Smooth muscle cell (in vitro differentiated cells): ENCODE results near the gene PCDH8. TPM values are rescaled to one million over a fixed set of nuclear protein-coding genes. Genes with fewer than 3 reads are reported as not detected.

Experiments
- DNase-seq: peaks from one replicate; lab custom pipeline; 2025; ENCODE audit not compliant: unreplicated experiment; lab: John Stamatoyannopoulos, UW
- H2AFZ ChIP-seq: fragments of 200-600 bp; sonication (generic); 2 replicates; pipeline ENCODE4 v1.6.0; 2016; ENCODE audit warnings: antibody characterized with exemption, low read depth, mild to moderate bottlenecking
- H3F3A ChIP-seq: fragments of 200-600 bp; sonication (generic); 2 replicates; pipeline ENCODE4 v1.6.0; 2017; ENCODE audit warnings: antibody characterized with exemption, low read depth
- H3K27ac ChIP-seq: fragments of 200-600 bp; sonication (generic); 2 replicates; pipeline ENCODE4 v1.5.1; 2016; ENCODE audit warnings: low read depth, mild to moderate bottlenecking
- H3K27me3 ChIP-seq: fragments of 200-600 bp; sonication (generic); 2 replicates; pipeline ENCODE4 v1.6.1; 2016; ENCODE audit warnings: low read depth, mild to moderate bottlenecking
- H3K36me3 ChIP-seq: fragments of 200-600 bp; sonication (generic); 2 replicates; pipeline ENCODE4 v1.5.1; 2016; ENCODE audit warnings: low read depth
- H3K4me1 ChIP-seq: fragments of 200-600 bp; sonication (generic); 2 replicates; pipeline ENCODE4 v1.5.1; 2016; ENCODE audit warnings: low read depth
- H3K4me2 ChIP-seq: fragments of 200-600 bp; sonication (generic); 2 replicates; pipeline ENCODE4 v1.6.0; 2016; ENCODE audit warnings: mild to moderate bottlenecking
- H3K4me3 ChIP-seq: fragments of 200-600 bp; sonication (generic); 2 replicates; pipeline ENCODE4 v1.5.1; 2016; ENCODE audit warnings: mild to moderate bottlenecking
- H3K79me2 ChIP-seq: fragments of 200-600 bp; sonication (generic); 2 replicates; pipeline ENCODE4 v1.6.0; 2016; ENCODE audit warnings: low read depth, mild to moderate bottlenecking
- H3K9ac ChIP-seq: fragments of 200-600 bp; sonication (generic); 2 replicates; pipeline ENCODE4 v1.6.0; 2016; ENCODE audit warnings: low read depth
- H3K9me3 ChIP-seq: fragments of 200-600 bp; sonication (generic); replicated peaks from 2 replicates; pipeline ENCODE4 v1.5.1; 2016; ENCODE audit warnings: low read depth
- H4K20me1 ChIP-seq: fragments of 200-600 bp; sonication (generic); 2 replicates; pipeline ENCODE4 v1.6.0; 2016; ENCODE audit warnings: low read depth
- CTCF ChIP-seq: fragments of 200-600 bp; sonication (generic); IDR thresholded peaks from 2 replicates; pipeline ENCODE4 v1.5.1; 2017; ENCODE audit warnings: borderline replicate concordance, mild to moderate bottlenecking, antibody characterized with exemption; ENCODE audit not compliant: insufficient read depth, poor library complexity, severe bottlenecking
- WGBS: methylation state at CpG from one replicate; pipeline ENCODE4 v1.1.7; 2016; ENCODE audit warnings: low lambda C conversion rate; 5-methylcytosine and 5-hydroxymethylcytosine counted together
- polyA plus RNA-seq: library from polyadenylated mRNA; unstranded; fragments of >200 nt; fragmentation: Nextera tagmentation; extraction: Ambion mirVana; gene quantifications from 2 replicates; pipeline ENCODE4 v1.2.1, GENCODE V29; 2016
- total RNA-seq: library from RNA; depleted of rRNA; stranded (reverse); fragments of >200 nt; gene quantifications from 2 replicates; pipeline ENCODE4 v1.2.3, GENCODE V29; 2014

PCDH8 gene
- total and polyA plus RNA-seq, 2 experiments from 2014 or later, result 0.58 to 2.1 TPM

- H3K4me3 ChIP-seq, result no peak overlapping the region
- no peaks in the 10 kb centered on the region for H3K9me3 ChIP-seq
- no peak overlapping the region for H3K9ac ChIP-seq
- no peaks in the 10 kb centered on the region for H4K20me1 ChIP-seq
- no peak overlapping the region for H3K27ac ChIP-seq
- no peak overlapping the region for H3K4me2 ChIP-seq
- peaks cover 60% of the 10 kb centered on the region for H3K27me3 ChIP-seq
- peaks cover 16% of the 10 kb centered on the region for H3K4me1 ChIP-seq
- H3F3A ChIP-seq, result peaks cover 11% of the 10 kb centered on the region
- H3K36me3 ChIP-seq, result no peaks in the 10 kb centered on the region
- 13% methylated on average over 24 of the region's 24 CpGs for WGBS
- DNase-seq, result no peak
- H2AFZ ChIP-seq, result no peak overlapping the region
- no peaks in the 10 kb centered on the region for H3K79me2 ChIP-seq
- TF ChIP-seq CTCF, result no peak
Observed at GRCh38 chr13:52849291-52850071, 1.0 kb upstream of the PCDH8 start.

- Histone ChIP-seq H3K79me2 (no peaks in the 10 kb centered on the region), H3K4me3 (peak overlapping the region; percentile 25), H3K27ac (no peak overlapping the region), H3K9me3 (no peaks in the 10 kb centered on the region), H2AFZ (no peak overlapping the region), H4K20me1 (no peaks in the 10 kb centered on the region), H3K36me3 (no peaks in the 10 kb centered on the region), H3K9ac (no peak overlapping the region), H3F3A (peaks cover 11% of the 10 kb centered on the region), H3K4me2 (peak overlapping the region; percentile 79), H3K27me3 (peaks cover 68% of the 10 kb centered on the region), H3K4me1 (peaks cover 16% of the 10 kb centered on the region)
- TF ChIP-seq CTCF, result no peak
- no peak for DNase-seq
- WGBS, result 22% methylated on average over 73 of the region's 75 CpGs
Observed at GRCh38 chr13:52847682-52848432, 583 bp downstream of the PCDH8 start.

GRCh38 chr13:52847322-52847681, 1.1 kb downstream of the PCDH8 start:
- TF ChIP-seq CTCF, result no peak
- Histone ChIP-seq H3K4me3 (peak overlapping the region; percentile 34), H3F3A (peaks cover 11% of the 10 kb centered on the region), H3K36me3 (no peaks in the 10 kb centered on the region), H2AFZ (no peak overlapping the region), H3K9ac (no peak overlapping the region), H3K27me3 (peaks cover 68% of the 10 kb centered on the region), H3K4me2 (peak overlapping the region; percentile 84), H3K27ac (no peak overlapping the region), H3K9me3 (no peaks in the 10 kb centered on the region), H3K4me1 (peaks cover 15% of the 10 kb centered on the region), H3K79me2 (no peaks in the 10 kb centered on the region), H4K20me1 (no peaks in the 10 kb centered on the region)
- 16% methylated on average over 50 of the region's 51 CpGs for WGBS
- no peak for DNase-seq
